Liver (tissue), 9 donors: ENCODE data around the gene FBXL13. TPM values are rescaled to one million over a fixed set of nuclear protein-coding genes. Genes with fewer than 3 reads are reported as not detected.

Experiments
- DNase-seq: peaks from one replicate; pipeline ENCODE4 v3.0.0-alpha.2; 2017; ENCODE audit warnings: low spot score
- H3K27ac ChIP-seq, 2 donors: one replicate each; pipeline ENCODE4 v1.7.0; 2013; ENCODE audit warnings: inconsistent platforms in 2 of 2, low read length in 2 of 2, control low read depth in 1 of 2, low read depth in 1 of 2, mild to moderate bottlenecking in 1 of 2
- H3K27me3 ChIP-seq, 4 donors: one replicate each; pipeline versions ENCODE4 v1.6.1 to v1.7.0; 2013; ENCODE audit warnings: low read length in 3 of 4, inconsistent platforms in 1 of 4, mild to moderate bottlenecking in 1 of 4, moderate library complexity in 1 of 4; ENCODE audit not compliant: control insufficient read depth in 4 of 4, insufficient read depth in 4 of 4
- H3K36me3 ChIP-seq, 4 donors: one replicate each; pipeline versions ENCODE4 v1.6.1 to v1.7.0; 2013; ENCODE audit warnings: low read length in 3 of 4, mild to moderate bottlenecking in 3 of 4, low read depth in 1 of 4, moderate library complexity in 1 of 4; ENCODE audit not compliant: control insufficient read depth in 4 of 4, insufficient read depth in 3 of 4
- H3K4me1 ChIP-seq, 4 donors: one replicate each; pipeline versions ENCODE4 v1.6.1 to v1.7.0; 2013; ENCODE audit warnings: low read length in 3 of 4, mild to moderate bottlenecking in 3 of 4, moderate library complexity in 1 of 4; ENCODE audit not compliant: control insufficient read depth in 4 of 4, insufficient read depth in 4 of 4
- H3K4me3 ChIP-seq, 3 donors: one replicate each; pipeline versions ENCODE4 v1.6.1 to v1.7.0; 2013; ENCODE audit warnings: low read length in 3 of 3, control low read depth in 1 of 3, low read depth in 1 of 3, mild to moderate bottlenecking in 1 of 3
- H3K9ac ChIP-seq, 2 donors: one replicate each; pipeline ENCODE4 v1.7.0; 2013; ENCODE audit warnings: low read length in 2 of 2, mild to moderate bottlenecking in 2 of 2, moderate library complexity in 2 of 2, control low read depth in 1 of 2, low read depth in 1 of 2
- H3K9me3 ChIP-seq, 4 donors: one replicate each; pipeline versions ENCODE4 v1.6.1 to v1.7.0; 2013; ENCODE audit warnings: low read length in 3 of 4; ENCODE audit not compliant: control insufficient read depth in 4 of 4
- CTCF ChIP-seq: fragments of 150-350 bp; IDR thresholded peaks from 2 replicates; pipeline ENCODE4 v1.5.1; 2017; ENCODE audit warnings: improper control_type of control experiment, low read depth, low read length; ENCODE audit not compliant: missing input control
- EGR1 ChIP-seq, 2 donors: IDR thresholded peaks; 2 replicates each; pipeline ENCODE4 v1.6.1; 2016 to 2018; ENCODE audit warnings: antibody characterized with exemption in 2 of 2, low read depth in 2 of 2
- FOXA1 ChIP-seq: IDR thresholded peaks from 2 replicates; pipeline ENCODE4 v1.6.1; 2016; ENCODE audit warnings: antibody characterized with exemption
- FOXA2 ChIP-seq: IDR thresholded peaks from 2 replicates; pipeline ENCODE4 v1.6.1; 2016; ENCODE audit warnings: antibody characterized with exemption
- GABPA ChIP-seq, 2 donors: IDR thresholded peaks in 1 of 2; conservative IDR thresholded peaks in 1 of 2; 2 replicates each; pipeline ENCODE4 v1.6.1; 2016; ENCODE audit warnings: antibody characterized with exemption in 2 of 2, mild to moderate bottlenecking in 1 of 2, moderate library complexity in 1 of 2
- HNF4A ChIP-seq, 2 donors: conservative IDR thresholded peaks; 2 replicates each; pipeline ENCODE4 v1.6.1; 2016; ENCODE audit warnings: antibody characterized with exemption in 2 of 2, mild to moderate bottlenecking in 2 of 2
- HNF4G ChIP-seq: IDR thresholded peaks from 2 replicates; pipeline ENCODE4 v1.6.1; 2016; ENCODE audit warnings: antibody characterized with exemption
- JUND ChIP-seq, 2 donors: IDR thresholded peaks; 2 replicates each; pipeline ENCODE4 v1.6.1; 2016; ENCODE audit warnings: antibody characterized with exemption in 2 of 2
- NR2F2 ChIP-seq: IDR thresholded peaks from 2 replicates; pipeline ENCODE4 v1.6.1; 2016; ENCODE audit warnings: antibody characterized with exemption
- RAD21 ChIP-seq, 2 donors: IDR thresholded peaks; 2 replicates each; pipeline ENCODE4 v1.6.1; 2016; ENCODE audit warnings: antibody characterized with exemption in 2 of 2, mild to moderate bottlenecking in 2 of 2
- RXRA ChIP-seq, 2 donors: IDR thresholded peaks; 2 replicates each; pipeline ENCODE4 v1.6.1; 2017 to 2018; ENCODE audit warnings: antibody characterized with exemption in 2 of 2, mild to moderate bottlenecking in 1 of 2
- SP1 ChIP-seq: IDR thresholded peaks from 2 replicates; pipeline ENCODE4 v1.6.1; 2018; ENCODE audit warnings: antibody characterized with exemption, mild to moderate bottlenecking
- TAF1 ChIP-seq: conservative IDR thresholded peaks from 2 replicates; pipeline ENCODE4 v1.6.1; 2016; ENCODE audit warnings: antibody characterized with exemption, mild to moderate bottlenecking
- YY1 ChIP-seq: IDR thresholded peaks from 2 replicates; pipeline ENCODE4 v1.6.1; 2016; ENCODE audit warnings: antibody characterized with exemption, mild to moderate bottlenecking
- WGBS: extraction: QIAGEN DNeasy Blood & Tissue Kit; methylation state at CpG from one replicate; pipeline ENCODE4 v1.1.7; 2013; 5-methylcytosine and 5-hydroxymethylcytosine counted together
- polyA plus RNA-seq, 2 donors: library from polyadenylated mRNA; stranded (reverse) in 1 of 2; unstranded in 1 of 2; fragments of 200-250 nt in 1 of 2; fragments of >200 nt in 1 of 2; fragmentation: Nextera tagmentation in 1 of 2; extraction: Ambion mirVana in 1 of 2; gene quantifications; one replicate each; pipeline versions ENCODE4 v1.2.1 to v1.2.3, GENCODE V29; 2013 to 2015
- total RNA-seq, 2 donors: library from RNA; depleted of rRNA; stranded (reverse); fragments of >200 nt; gene quantifications; one replicate each; pipeline ENCODE4 v1.2.3, GENCODE V29; 2014
- TF ChIP-seq, protein P1 (sequence below): IDR thresholded peaks from 2 replicates; pipeline ENCODE4 v1.6.1; 2016; ENCODE audit warnings: antibody characterized with exemption
- TF ChIP-seq, protein P2 (sequence below): IDR thresholded peaks from 2 replicates; pipeline ENCODE4 v1.6.1; 2016; ENCODE audit warnings: antibody characterized with exemption
- TF ChIP-seq, protein P3 (sequence below): IDR thresholded peaks from 2 replicates; pipeline ENCODE4 v1.6.1; 2016; ENCODE audit warnings: antibody characterized with exemption, mild to moderate bottlenecking
- TF ChIP-seq, protein P4 (sequence below): IDR thresholded peaks from 2 replicates; pipeline ENCODE4 v1.6.1; 2016; ENCODE audit warnings: antibody characterized with exemption
- donor health status: healthy.
- donor health status: healthy.
- donor health status: healthy.
- donor health status: healthy.
- donor health status: healthy.

The FBXL13 gene
- total and polyA plus RNA-seq, 4 donors, result 0.03 to 0.75 (median 0.70) TPM; not detected in 1

DNA sequence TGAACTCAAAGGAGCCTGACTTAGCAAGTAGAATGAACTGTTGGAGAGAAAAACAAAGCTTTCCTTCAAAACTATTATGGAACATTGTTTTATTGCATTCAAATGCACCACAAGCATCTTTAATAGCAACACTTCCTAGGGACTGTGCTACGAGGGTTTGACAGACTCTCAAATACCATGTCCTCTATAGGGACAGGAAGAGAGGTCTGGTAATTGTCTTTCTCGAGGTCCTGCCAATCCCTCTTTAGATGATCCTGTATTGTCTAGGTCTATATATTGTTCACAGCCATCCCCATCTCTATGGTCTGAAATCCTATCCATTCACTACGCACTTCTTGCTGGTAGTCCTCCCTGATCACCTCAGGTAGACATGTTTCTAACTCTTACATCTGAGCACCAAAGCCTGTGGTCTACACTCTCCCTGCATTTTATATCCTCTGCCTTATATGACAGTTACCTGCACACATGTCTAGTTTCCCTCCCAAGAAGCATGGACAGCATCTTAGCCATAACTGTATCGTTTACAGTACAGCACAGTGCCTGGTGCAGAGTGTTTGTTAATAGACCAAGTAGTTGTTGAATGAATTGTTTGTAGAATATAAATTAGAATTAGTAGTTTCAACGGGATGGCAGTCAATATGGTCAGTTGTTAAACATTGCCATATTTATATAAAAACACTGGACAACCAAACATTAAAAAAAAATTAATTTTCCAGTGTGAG is 183.5 kb downstream of the FBXL13 start:
- no peaks in the 10 kb centered on the region for H3K4me1 ChIP-seq
- no peaks in the 10 kb centered on the region for H3K36me3 ChIP-seq
- H3K27ac ChIP-seq, result no peak overlapping the region
- WGBS, result 85% methylated on average over 5 of the region's 5 CpGs
- H3K9me3 ChIP-seq, result no peaks in the 10 kb centered on the region
- no peaks in the 10 kb centered on the region for H3K27me3 ChIP-seq
- H3K9ac ChIP-seq, result no peak overlapping the region
- DNase-seq, result no peak
- TF ChIP-seq, protein P1, sequence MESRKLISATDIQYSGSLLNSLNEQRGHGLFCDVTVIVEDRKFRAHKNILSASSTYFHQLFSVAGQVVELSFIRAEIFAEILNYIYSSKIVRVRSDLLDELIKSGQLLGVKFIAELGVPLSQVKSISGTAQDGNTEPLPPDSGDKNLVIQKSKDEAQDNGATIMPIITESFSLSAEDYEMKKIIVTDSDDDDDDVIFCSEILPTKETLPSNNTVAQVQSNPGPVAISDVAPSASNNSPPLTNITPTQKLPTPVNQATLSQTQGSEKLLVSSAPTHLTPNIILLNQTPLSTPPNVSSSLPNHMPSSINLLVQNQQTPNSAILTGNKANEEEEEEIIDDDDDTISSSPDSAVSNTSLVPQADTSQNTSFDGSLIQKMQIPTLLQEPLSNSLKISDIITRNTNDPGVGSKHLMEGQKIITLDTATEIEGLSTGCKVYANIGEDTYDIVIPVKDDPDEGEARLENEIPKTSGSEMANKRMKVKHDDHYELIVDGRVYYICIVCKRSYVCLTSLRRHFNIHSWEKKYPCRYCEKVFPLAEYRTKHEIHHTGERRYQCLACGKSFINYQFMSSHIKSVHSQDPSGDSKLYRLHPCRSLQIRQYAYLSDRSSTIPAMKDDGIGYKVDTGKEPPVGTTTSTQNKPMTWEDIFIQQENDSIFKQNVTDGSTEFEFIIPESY, result no peak
- TF ChIP-seq TAF1 (no peak), FOXA2 (no peak), FOXA1 (no peak), RXRA (IDR thresholded peaks at IDR 0.05) (no peak), HNF4A (conservative IDR thresholded peaks at IDR 0.05) (no peak), JUND (IDR thresholded peaks at IDR 0.05) (no peak), SP1 (no peak), YY1 (no peak), HNF4G (no peak)
- TF ChIP-seq, protein P2, sequence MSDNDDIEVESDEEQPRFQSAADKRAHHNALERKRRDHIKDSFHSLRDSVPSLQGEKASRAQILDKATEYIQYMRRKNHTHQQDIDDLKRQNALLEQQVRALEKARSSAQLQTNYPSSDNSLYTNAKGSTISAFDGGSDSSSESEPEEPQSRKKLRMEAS, result no peak
- H3K4me3 ChIP-seq, result no peak overlapping the region

- no peak for DNase-seq
- H3K36me3 ChIP-seq, result no peaks in the 10 kb centered on the region
- no peak overlapping the region for H3K9ac ChIP-seq
- no peaks in the 10 kb centered on the region for H3K27me3 ChIP-seq
- no peak overlapping the region for H3K4me3 ChIP-seq
- H3K27ac ChIP-seq, result peak overlapping the region in 1 of 2 donors; percentile 16
- no peaks in the 10 kb centered on the region for H3K4me1 ChIP-seq
- TF ChIP-seq EGR1 (IDR thresholded peaks at IDR 0.05; ENCODE audit: low read depth in 2 of 2) (no peak), RXRA (IDR thresholded peaks at IDR 0.05) (no peak), NR2F2 (no peak), HNF4A (conservative IDR thresholded peaks at IDR 0.05) (no peak), RAD21 (IDR thresholded peaks at IDR 0.05) (no peak), CTCF (no peak), GABPA (IDR thresholded peaks at IDR 0.05 in 1 of 2, conservative IDR thresholded peaks at IDR 0.05 in 1 of 2) (no peak), HNF4G (no peak), YY1 (no peak), TAF1 (no peak), FOXA1 (no peak), JUND (IDR thresholded peaks at IDR 0.05) (no peak)
- TF ChIP-seq, protein P3, sequence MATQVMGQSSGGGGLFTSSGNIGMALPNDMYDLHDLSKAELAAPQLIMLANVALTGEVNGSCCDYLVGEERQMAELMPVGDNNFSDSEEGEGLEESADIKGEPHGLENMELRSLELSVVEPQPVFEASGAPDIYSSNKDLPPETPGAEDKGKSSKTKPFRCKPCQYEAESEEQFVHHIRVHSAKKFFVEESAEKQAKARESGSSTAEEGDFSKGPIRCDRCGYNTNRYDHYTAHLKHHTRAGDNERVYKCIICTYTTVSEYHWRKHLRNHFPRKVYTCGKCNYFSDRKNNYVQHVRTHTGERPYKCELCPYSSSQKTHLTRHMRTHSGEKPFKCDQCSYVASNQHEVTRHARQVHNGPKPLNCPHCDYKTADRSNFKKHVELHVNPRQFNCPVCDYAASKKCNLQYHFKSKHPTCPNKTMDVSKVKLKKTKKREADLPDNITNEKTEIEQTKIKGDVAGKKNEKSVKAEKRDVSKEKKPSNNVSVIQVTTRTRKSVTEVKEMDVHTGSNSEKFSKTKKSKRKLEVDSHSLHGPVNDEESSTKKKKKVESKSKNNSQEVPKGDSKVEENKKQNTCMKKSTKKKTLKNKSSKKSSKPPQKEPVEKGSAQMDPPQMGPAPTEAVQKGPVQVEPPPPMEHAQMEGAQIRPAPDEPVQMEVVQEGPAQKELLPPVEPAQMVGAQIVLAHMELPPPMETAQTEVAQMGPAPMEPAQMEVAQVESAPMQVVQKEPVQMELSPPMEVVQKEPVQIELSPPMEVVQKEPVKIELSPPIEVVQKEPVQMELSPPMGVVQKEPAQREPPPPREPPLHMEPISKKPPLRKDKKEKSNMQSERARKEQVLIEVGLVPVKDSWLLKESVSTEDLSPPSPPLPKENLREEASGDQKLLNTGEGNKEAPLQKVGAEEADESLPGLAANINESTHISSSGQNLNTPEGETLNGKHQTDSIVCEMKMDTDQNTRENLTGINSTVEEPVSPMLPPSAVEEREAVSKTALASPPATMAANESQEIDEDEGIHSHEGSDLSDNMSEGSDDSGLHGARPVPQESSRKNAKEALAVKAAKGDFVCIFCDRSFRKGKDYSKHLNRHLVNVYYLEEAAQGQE, result no peak
- TF ChIP-seq, protein P4, sequence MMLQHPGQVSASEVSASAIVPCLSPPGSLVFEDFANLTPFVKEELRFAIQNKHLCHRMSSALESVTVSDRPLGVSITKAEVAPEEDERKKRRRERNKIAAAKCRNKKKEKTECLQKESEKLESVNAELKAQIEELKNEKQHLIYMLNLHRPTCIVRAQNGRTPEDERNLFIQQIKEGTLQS, result no peak
- TF ChIP-seq, protein P1, result no peak
- TF ChIP-seq, protein P2, result no peak
- 83% methylated on average over 2 of the region's 2 CpGs for WGBS
- no peaks in the 10 kb centered on the region for H3K9me3 ChIP-seq
Observed at GRCh38 chr7:102890292-102890970, 184.2 kb downstream of the FBXL13 start.
